ENCODE results near the gene SORCS3. TPM values are rescaled to one million over a fixed set of nuclear protein-coding genes. Genes with fewer than 3 reads are reported as not detected.

SORCS3 gene
- polyA plus RNA-seq, 3 donors = not detected

- H3K79me2 ChIP-seq (ENCODE audit: insufficient read depth, low read length) = no peaks in the 10 kb centered on the region
- H3K36me3 ChIP-seq (replicated peaks in 1 of 2; ENCODE audit: control insufficient read depth in 1 of 2, insufficient read depth in 2 of 2, low read length in 2 of 2) = no peaks in the 10 kb centered on the region
- no peak overlapping the region for H2AFZ ChIP-seq (ENCODE audit: insufficient read depth, low read depth, low read length, poor library complexity, severe bottlenecking)
- TF ChIP-seq CTCF (IDR thresholded peaks at IDR 0.05) = no peak
- H3K4me3 Mint-ChIP-seq = no peak overlapping the region
- H3K27ac ChIP-seq (ENCODE audit: low read depth in 1 of 2, low read length in 2 of 2) = no peak overlapping the region
- no peaks in the 10 kb centered on the region for H4K20me1 ChIP-seq (ENCODE audit: insufficient read depth, low read length)
- H3K27ac Mint-ChIP-seq = no peak overlapping the region
- no peaks in the 10 kb centered on the region for H3K27me3 ChIP-seq (ENCODE audit: control insufficient read depth in 2 of 2, insufficient read depth in 2 of 2, low read length in 2 of 2)
- no peaks in the 10 kb centered on the region for H3K4me1 ChIP-seq (ENCODE audit: control insufficient read depth in 1 of 2, insufficient read depth in 2 of 2, low read length in 2 of 2)
- H3K9me3 ChIP-seq (replicated peaks in 1 of 2; ENCODE audit: control insufficient read depth in 1 of 2, insufficient read depth in 1 of 2, low read length in 2 of 2) = no peaks in the 10 kb centered on the region
- no peaks in the 10 kb centered on the region for H3K9me3 Mint-ChIP-seq
- intact Hi-C loops (cut with micrococcal nuclease) = no loop called here
- H3K4me3 ChIP-seq (replicated peaks in 1 of 3; ENCODE audit: low read depth in 2 of 3, low read length in 3 of 3) = no peak overlapping the region
- DNase-seq = no peak
- H3K27me3 Mint-ChIP-seq (ENCODE audit: low read depth in 3 of 3) = peaks cover 0 to 2% (median 0%) of the 10 kb centered on the region in 3 donors
- H3K4me1 Mint-ChIP-seq = no peaks in the 10 kb centered on the region
- H3K36me3 Mint-ChIP-seq = no peaks in the 10 kb centered on the region
- H3K4me2 ChIP-seq (replicated peaks; ENCODE audit: extremely low read depth, low read length, poor library complexity, severe bottlenecking) = no peak overlapping the region
- no peak overlapping the region for H3K9ac ChIP-seq (ENCODE audit: insufficient read depth, low read length, poor library complexity, severe bottlenecking)
Observed at GRCh38 chr10:105206616-105207015, 565.5 kb downstream of the SORCS3 start.

GRCh38 chr10:105207476-105207995 lies 566.4 kb downstream of the SORCS3 start:
- no peaks in the 10 kb centered on the region for H3K4me1 Mint-ChIP-seq
- Histone ChIP-seq H3K9me3 (replicated peaks in 1 of 2; ENCODE audit: control insufficient read depth in 1 of 2, insufficient read depth in 1 of 2, low read length in 2 of 2) (no peaks in the 10 kb centered on the region), H3K4me3 (replicated peaks in 1 of 3; ENCODE audit: low read depth in 2 of 3, low read length in 3 of 3) (no peak overlapping the region), H3K79me2 (ENCODE audit: insufficient read depth, low read length) (no peaks in the 10 kb centered on the region), H3K27ac (ENCODE audit: low read depth in 1 of 2, low read length in 2 of 2) (no peak overlapping the region), H3K9ac (ENCODE audit: insufficient read depth, low read length, poor library complexity, severe bottlenecking) (no peak overlapping the region), H2AFZ (ENCODE audit: insufficient read depth, low read depth, low read length, poor library complexity, severe bottlenecking) (no peak overlapping the region), H3K4me2 (replicated peaks; ENCODE audit: extremely low read depth, low read length, poor library complexity, severe bottlenecking) (no peak overlapping the region), H3K4me1 (ENCODE audit: control insufficient read depth in 1 of 2, insufficient read depth in 2 of 2, low read length in 2 of 2) (no peaks in the 10 kb centered on the region), H3K36me3 (replicated peaks in 1 of 2; ENCODE audit: control insufficient read depth in 1 of 2, insufficient read depth in 2 of 2, low read length in 2 of 2) (no peaks in the 10 kb centered on the region), H3K27me3 (ENCODE audit: control insufficient read depth in 2 of 2, insufficient read depth in 2 of 2, low read length in 2 of 2) (no peaks in the 10 kb centered on the region), H4K20me1 (ENCODE audit: insufficient read depth, low read length) (no peaks in the 10 kb centered on the region)
- intact Hi-C loops (cut with micrococcal nuclease) = no loop called here
- no peak for TF ChIP-seq CTCF (IDR thresholded peaks at IDR 0.05)
- no CpG with 5 or more reads among the region's 4 CpGs for WGBS (ENCODE audit: insufficient coverage)
- no peaks in the 10 kb centered on the region for H3K36me3 Mint-ChIP-seq
- H3K27ac Mint-ChIP-seq = no peak overlapping the region
- DNase-seq = no peak
- peaks cover 0 to 2% (median 0%) of the 10 kb centered on the region in 3 donors for H3K27me3 Mint-ChIP-seq (ENCODE audit: low read depth in 3 of 3)
- peaks cover 0 to 2% (median 0%) of the 10 kb centered on the region in 7 donors for H3K9me3 Mint-ChIP-seq
- H3K4me3 Mint-ChIP-seq = no peak overlapping the region
